Activated T-cell treated with anti-CD3 and anti-CD28 coated beads for 48 hours (primary cell): Measurements from ENCODE around the gene VWF.

Source experiments
- DNase-seq: peaks from one replicate; pipeline ENCODE4 v3.0.0-alpha.2; 2020; ENCODE audit warnings: low read depth

The VWF gene

DNA sequence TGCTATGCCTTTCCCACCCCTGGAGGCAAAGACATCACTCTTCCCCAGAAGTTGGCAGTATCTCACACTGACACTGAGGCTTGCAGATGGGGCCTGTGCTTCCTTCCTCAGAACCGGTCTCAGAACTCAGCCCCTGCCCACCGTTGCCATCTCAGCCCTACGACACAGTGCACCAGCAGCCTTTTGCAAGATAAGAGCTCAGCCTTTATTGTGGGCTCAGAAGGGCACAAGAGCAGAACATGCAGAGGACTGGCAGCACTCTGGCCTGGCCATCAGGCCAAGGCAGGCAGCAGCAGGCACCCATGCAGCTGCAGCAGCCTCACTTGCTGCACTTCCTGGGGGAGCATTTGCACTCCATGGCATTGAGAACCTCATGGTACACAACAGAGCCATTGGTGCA is 175.8 kb downstream of the VWF start:
- DNase-seq: no peak

DNA sequence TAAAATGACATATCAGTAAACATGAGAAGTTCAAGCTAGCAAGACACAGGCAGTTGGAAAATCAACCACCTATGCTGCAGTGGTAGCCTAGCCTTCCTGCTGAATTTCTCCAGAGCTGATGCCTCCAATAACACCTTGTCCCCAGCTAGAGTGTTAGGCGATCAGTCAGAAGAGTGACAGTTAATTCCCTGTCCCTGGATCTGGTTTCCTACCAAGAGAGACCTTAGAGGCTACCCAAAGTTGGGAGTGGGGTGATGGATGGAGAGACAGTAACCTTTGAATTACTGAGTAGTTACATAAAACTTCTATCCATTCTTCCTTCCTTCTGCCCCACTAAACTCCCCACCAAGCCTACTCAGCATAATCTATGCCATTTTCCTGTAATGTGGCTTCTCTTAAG is 177.5 kb downstream of the VWF start:
- no peak for DNase-seq

DNA sequence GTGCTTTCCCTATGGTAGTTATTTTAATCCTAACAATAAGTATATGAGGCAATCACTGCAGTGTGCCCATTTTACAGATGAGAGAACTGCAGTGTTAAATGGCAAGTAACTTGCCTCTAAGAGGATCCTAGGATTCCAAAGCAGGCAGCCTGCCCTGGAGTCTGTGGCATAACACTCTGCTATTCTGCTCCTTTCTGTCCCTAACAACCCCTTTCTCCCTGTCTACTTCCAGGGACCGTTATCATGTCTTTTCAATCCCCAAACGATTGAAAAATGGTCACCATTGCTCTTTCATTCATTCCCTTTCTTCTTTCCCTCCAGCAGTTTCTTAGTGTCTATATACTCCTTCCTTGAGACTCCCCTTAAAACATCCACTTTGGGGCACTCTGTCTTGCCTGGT is 178.1 kb downstream of the VWF start:
- DNase-seq: no peak

DNA sequence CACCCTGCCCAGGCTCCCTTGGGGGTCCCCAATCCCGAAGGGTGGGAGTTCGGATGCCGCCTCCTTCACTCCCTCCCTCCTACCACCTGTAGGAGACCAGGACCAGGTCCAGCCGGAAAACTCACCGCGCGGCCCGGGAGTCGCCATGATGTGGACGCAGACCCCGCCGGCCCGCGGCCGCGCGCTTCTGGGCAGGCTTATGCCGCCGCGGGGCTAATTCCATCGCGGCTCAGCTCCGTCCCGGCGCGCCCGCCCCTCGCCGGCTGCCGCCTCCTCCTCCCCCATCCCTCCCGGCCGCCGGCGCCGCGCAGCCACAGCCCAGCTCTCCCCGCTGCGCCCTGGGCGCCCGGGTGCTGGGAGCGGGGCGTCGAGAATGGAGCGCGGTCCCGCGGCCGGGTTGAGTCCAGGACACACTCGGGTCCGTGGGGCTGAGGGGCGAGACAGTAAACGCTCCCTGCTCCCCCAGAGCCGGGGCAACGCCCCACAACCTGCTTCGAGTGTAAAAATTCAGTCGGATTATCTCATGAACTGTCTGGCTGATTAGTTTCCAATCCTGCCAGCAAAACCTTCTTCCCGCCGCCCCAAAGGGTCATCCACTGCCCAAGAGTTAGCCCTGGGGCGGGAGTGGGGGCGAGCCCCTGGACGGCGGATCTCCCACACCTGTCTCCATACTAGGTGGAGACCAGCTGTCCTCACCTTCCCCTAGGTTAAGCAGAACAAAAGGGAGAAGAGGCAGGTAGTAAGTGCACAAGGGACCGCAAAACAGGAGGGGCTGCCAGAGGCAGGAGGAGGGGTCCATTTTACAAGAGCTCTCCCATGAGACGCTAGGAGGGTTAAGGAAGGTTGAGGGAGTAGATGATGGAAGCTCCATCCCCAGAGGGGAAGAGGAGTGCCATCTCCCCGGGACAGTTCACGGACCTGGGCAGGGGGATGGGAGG is 179.1 kb downstream of the VWF start, which contains the start of gene ANO2:
Gene ANO2, minus strand, starts transcription at position 189 of the 938 bp plus-strand sequence. Its CDS starts 42 bp downstream, at position 147.
- no peak for DNase-seq

DNA sequence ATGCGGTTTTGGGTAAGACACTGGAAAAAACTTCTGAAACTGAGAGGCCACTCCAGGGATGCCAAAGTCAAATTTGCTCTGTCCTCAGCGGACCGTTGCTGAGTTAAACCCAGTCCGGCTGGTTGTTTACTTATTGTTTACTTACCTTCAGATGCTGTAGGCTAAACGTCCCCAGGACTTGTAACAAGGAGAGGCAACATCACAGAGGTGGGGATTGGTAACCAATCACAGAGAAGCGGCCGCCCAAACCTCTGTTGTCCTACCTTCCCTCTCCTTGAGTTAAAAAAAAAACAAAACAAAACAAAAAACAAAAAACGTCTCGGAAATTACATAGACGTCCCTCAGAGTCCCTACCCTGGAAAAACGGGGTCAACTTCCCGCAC is 179.8 kb downstream of the VWF start:
- DNase-seq: no peak

DNA sequence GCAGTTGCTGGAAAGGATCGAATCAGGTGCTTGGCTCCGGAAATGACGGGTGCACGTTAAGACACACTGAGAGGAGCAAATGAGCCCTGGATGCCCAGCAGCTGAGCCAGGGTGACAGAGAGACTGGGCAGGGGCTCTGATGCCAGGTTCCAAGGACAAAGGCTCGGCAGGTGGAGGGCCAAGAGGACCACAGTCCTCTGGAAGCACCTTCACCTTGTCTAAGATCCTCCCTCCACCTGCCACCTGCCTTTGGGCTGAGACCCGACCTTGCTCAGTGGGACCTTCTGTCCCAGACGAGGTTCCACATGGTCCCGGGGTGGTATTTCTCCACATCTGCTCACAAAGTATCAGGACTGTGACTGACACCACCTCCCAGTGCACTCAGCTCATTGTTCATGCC is 180.4 kb downstream of the VWF start:
- DNase-seq: no peak

DNA sequence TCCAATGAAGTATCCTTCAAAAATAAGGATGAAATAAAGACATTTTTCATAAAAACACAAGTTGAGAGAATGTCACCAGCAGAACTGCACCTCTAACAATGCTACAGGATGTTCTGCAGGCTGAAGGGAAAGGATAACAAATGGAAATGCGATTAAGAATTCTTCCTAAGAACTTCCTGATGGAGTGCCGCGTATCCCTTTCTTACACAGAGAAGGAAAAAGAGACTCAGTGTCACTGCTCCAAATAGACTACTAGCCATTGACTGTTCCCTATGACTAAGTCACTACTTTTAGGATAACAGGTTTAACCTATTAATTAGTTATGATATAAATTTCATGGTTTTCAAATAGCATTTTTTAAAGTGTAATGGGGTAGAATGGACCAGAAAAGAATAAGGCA is 182.6 kb downstream of the VWF start:
- DNase-seq: no peak

DNA sequence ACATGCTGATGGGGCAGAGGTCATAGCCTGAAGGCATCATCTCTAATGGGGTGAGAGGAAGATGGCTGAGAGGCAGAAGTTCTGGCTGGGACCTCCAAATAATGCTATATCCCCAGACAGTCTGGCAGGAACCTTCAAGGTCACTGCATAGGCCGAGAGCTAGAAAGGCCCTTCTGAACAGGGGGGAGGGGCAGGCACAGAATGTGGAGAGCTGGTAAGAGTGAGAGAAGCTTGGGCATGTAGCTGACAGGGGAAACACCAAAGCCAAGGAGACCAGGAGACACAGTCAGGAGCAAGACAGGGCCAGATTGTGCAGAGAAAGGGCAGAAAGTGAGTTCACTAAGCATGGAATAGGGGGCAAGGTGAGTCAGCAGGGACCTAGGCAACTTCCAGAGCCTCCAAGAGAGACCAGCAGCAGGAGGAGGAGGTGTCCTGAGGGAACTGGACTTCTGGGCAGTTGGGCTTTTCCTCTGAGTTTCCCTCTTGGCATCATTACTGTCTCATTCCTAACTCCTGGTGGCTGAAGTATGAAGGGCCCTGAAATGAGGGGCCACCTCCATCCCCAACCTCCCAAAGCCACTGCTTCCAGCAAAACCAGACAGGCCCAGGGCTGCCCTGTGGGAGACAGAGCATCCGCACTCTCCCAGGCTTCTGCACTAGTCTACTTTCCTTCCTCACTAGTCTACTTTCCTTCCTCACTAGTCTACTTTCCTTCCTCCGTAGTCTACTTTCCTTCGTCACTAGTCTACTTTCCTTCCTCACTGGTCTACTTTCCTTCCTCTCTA is 196.5 kb downstream of the VWF start:
- no peak for DNase-seq

DNA sequence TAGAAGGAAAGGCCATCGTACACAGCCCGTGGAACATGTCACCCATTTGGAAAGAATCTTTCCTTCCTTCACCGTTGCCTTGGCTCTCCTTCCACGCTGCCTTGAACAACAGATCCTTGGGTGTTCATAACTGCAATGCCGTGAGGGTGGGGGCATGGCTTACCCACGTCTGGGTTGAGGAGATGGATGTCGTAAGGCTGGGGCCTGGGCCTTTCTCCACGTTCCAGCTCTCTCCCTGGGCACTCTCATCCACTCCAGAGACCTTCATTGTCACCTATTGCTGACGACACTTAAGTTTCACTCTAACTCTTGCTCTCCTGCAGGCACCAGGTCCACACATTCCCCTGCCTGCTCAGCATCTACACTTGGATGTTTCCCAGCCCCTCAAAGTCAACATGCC is 198.8 kb downstream of the VWF start:
- DNase-seq: no peak

DNA sequence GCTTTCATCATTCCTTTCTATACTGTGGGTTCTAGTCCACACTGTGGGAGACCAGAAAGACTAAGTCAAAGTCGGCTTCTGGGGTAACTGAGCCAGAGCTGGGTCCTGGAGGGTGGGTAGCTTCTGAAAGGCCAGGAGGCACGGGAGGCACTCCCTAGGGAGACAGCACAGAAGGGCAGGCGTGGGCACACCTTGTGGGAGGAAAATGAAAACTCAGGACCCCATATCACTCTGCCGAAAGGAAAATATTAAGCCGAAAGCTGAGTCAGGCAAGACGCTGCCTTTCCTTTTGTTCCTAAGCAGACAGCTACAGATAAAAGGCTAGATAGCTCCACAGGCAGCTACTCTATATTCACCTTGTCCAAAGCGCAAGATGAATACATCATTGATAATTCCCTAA is 200.1 kb downstream of the VWF start:
- DNase-seq: no peak

DNA sequence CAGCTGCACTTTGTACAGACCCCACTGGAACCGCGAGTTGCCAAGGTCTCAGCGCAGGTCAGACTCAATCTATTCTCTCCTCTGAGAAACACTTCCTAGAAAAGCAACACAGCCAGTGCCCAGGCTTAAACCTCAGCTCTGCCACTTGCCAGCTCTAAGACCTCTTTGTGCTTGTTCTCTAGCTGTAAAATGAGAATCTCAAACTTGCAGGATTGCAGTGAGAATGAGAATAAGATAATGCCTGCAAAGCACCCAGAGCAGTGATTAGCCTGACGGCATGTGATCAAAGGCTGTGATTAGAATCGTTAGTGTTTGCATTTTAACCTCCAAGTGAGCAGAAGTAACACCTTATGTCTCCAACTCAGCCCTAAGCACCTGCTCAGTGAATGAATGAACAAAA is 200.7 kb downstream of the VWF start:
- no peak for DNase-seq

DNA sequence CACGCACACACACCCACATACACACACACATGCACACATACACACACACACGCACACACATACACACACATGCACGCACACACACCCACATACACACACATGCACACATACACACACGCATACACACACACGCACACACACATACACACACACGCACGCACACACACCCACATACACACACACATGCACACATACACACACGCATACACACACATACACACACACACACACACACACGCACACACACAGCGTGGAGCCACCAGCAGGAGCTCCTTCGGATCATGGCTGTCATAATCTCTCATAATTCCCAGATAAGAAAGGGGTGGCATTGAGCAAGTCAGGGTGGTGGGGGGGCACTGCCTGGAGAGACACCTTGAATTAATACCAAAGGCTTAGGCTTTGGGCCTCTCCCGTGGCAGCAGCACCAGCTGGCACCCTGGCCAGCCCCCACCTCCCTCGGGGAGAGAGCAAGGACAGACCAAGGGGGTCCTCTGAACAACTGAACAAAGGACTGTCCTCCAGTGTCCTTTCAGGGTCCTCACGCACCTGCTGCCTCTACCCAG is 201.3 kb downstream of the VWF start:
- no peak for DNase-seq

DNA sequence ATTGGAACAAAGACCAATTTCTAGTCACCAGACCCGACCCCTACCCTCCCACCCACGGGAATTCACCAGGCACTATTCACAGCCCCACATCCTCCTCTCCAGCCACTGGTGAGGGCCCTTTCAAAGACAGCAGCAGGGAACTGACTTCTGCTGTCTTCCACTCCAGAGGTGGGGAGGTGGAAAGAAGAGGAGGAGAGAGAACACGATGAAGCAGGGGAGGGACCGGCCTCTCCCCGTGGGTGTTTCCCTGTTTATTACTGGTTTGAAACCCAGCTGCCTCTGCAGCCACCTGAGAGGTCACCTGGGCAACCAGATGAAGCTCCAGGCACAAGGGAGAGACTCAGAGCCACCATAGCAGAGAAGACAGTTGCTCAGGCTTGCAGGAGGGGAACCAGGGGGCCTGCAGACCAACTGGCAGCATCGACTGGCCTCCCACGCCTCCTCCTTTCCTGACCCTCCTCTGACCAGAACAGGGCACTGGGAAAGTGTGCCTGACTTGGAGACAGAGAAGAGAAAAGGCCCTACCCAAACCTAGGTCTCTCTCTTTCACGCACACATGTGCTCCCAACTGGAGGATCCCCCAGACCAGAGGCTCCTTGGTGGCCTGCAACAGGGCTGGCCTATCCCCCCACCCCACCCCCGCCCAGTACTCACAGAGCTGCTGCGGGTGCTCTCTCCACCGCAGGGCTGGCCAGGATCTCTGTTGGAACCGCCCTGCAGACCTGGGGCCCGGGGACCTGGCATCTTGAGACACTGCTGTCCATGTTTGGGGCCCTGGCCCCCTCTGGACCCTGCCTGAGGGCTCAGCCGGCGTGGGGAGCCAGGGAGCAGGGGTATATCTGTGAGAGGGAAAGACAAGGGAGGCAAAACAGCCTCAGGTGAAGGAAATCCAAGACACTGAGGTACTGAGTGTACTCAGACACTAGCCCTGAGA is 202.2 kb downstream of the VWF start:
- DNase-seq: no peak

DNA sequence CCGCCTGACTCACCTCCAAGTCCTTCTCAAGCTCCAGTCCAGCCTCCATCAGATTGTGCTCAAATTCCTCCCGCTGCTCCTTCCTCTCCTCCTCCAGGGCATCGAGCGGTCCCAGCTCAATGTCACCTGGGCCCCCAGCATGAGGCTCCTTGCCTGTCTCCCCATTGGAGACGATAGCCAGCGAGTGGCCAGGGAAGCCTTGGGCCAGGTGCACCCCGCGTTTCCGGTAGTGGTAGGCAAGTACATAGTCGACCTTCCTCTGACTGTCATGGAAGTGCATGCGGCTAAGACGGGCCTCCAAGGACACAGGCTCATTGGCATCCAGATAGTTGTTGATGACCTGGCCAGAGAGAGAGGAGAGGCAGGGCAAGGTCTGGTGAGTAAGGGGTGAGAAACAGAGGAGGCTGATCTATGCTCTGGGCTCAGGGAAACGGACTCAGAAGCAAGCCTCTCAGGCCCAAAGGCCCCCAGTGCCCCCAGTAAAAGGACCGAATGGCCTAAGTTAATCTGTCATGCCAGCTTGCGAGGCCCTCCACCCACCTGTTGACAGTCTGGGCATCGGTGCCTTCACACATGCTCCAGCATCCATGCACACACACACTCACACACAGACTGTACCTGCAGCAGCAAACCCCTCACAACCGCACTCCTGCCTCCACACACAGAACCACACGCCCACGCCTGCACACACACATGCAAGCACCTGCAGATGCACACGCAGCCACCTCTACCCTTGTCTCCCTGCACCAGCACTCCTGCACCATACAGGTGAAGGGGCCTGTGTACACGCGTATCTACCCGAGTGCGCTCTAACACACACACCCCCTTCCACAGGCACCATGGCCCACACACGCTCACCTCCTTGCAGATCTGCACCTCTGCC is 203.2 kb downstream of the VWF start:
- DNase-seq: no peak

DNA sequence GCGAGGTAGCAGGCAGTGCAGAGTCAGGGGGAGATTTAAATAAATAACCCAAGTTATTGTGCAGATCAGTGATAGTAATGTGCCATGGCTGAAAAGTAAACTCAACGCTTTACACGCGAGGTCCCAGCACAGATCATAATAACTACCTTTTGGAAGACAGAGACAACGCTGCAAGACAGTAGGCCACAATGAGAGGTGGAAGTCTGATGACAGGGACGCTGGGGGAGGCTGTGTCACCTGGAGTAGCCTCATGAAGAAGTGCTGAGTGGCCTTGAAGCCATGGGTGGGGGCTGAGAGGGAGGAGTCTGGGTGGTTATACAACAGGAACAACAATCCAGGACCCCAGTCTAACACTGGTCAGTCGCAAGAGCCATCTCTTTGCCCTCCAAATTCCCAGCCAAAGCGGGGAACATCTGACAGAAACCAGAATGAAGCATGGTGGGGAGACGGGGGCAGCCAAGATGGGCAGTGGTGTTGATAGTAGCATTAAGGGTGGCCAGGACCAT is 207.6 kb downstream of the VWF start:
- DNase-seq: no peak

DNA sequence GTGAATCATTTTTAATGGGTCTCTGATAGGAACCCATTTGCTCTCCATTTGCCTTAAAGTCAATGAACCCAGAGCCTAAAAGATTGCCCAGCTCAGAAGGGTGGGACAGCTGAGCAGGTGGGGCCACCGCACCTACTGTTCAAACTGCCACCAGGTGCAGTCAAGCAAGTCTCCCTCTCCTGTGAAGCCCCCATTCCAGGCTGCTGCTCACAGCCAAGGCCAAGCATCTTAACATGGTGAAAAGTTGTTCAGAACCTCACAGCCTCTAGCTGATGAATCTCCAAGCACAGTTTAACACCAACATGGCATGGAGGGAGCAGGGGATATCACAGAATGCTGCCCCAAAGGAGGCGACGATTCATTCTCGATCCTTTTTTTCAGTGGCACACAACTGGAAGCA is 209.0 kb downstream of the VWF start:
- DNase-seq: no peak

DNA sequence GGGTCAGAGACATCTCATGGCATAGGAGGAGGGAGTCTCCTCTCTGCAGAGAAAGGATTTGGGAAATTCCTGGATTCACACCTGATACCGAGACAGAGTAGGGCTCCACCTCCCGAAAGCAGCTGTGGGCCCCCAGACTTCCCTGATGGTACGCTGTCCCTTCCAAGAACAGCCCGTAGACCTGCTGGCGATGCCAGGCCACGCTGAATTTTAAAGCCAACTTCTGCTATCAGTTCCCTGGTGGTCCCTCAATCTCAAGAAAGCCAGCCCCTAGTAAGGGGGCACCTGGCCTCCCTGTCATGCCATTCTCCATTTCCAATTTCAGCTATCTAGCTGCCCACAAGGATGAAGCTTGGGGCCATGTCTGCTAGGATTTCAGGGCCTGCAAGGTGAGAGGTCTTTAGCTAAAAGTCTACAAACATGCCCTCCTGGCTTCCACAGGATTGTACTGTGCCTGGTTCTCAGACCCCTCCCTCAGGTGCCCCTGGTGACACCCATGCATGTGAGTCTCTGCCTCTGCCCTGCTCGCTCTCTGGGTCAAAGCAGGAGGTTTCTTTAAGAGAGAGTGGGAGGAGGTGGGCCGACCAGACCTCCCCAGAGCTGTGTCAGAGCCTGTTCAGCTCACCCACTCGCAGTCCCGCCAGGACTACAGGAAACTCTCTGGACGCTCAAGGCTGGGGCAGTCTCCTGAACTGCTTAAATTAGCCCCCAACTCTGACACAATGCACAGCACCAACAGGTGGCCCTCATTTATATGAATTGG is 209.9 kb downstream of the VWF start:
- no peak for DNase-seq

DNA sequence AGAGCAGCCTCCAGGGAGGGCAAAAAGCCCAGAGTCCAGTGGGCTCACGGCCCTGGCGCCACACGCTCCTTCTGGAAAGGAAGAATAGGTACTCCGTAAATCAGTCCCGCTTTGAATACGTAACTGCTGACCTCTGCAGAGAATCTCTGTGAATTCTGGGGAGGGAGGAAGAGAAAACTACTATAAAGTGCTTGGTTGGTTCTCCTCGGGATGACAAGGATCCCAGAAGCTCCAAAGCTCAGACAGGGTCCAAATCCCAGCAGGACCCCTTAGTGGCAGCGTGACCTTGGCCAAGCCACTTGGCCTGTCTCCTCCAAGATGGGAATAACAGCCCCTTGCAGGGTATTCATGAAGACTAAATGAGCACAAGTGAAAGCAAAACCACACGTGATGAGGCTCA is 211.1 kb downstream of the VWF start:
- DNase-seq: no peak

DNA sequence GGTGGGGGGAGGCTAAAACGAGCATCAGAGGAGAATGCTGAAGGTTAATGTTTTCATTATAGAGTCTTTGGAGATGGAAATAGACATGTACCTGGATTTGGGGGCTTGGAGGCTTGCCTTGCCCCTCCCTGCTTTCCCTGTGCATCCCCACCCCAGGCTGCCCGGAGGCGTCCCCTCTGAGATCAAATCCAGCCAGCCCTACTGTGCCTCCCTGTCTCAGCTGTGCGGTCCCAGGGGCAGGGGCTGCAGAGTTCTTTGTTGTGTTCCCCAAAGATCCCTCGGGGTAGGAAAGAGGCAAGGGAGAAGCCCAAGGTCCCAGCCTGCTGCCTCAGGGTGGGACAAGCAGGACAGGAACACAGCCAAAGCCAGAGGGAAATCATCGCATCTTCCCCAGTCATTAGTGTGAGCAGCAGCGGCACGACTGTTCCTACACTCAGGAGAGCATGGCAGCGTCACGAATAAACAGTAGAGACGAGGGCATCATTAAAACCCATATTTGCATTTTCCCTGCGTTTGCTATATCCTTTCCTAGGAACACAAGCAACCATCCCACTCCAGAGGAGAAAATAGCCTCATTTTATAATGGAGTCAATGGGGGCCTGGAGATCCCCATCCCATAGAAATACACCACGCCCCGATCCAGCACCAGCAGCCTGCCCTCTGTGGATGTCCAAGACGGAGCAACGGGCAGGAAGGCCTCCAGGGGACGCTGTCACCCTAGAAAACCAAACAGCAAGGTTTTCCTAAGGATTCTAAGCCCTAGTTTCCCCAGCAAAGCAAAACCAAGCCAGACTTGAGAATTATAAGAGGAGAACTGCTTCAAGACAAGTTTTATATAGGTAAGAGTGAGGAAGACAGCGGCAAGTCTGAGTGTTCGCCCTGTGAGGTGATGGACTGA is 211.8 kb downstream of the VWF start:
- DNase-seq: no peak
